ENCODE results near the gene C2CD2L. TPM values are rescaled to one million over a fixed set of nuclear protein-coding genes. Genes with fewer than 3 reads are reported as not detected.

The C2CD2L gene
- polyA plus RNA-seq, 3 donors = 3.8 to 60.2 (median 6.4) TPM

DNA sequence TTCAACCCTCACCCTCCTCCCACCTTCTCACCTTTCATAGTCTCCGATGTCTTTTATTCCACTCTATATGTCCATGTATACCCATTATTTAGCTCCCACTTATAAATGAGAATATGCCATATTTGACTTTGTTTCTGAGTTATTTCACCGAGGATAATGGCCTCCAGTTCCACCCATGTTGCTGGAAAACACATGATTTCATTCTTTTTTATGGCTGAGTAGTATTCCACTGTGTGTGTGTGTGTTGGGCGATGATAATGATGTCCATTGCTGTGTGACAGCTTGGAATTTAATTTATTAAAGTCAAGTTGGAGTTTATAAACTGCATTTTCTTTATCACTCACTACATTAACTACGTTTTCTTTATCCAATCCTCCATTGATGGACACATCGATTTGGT is 11.1 kb downstream of the C2CD2L start:
- H3K4me3 Mint-ChIP-seq = no peak overlapping the region

DNA sequence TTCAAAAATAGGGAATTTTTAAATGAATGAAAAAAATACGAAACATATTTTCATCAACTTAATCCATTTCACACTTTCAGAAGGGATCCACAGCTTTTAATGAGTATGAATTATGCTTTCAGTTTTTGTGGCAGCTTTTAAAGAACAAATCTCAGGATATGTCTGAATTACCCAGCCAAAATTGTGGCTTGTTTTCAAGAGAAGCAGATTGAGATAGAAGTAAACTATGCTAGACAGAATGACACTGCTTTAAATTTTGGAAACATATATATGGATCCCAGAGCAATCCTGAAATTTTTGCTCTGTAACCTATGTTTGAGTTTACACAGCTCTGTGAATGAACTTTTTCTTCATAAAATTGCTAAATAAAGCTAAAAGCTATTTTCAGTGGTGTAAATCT is 11.8 kb downstream of the C2CD2L start:
- Histone ChIP-seq H3K36me3 (replicated peaks in 1 of 2; ENCODE audit: control insufficient read depth in 1 of 2, insufficient read depth in 2 of 2, low read length in 2 of 2) (peaks cover 13 to 36% of the 10 kb centered on the region in 2 donors), H3K27me3 (ENCODE audit: control insufficient read depth in 2 of 2, insufficient read depth in 2 of 2, low read length in 2 of 2) (no peaks in the 10 kb centered on the region), H2AFZ (ENCODE audit: insufficient read depth, low read depth, low read length, poor library complexity, severe bottlenecking) (no peak overlapping the region), H3K9me3 (replicated peaks in 1 of 2; ENCODE audit: control insufficient read depth in 1 of 2, insufficient read depth in 1 of 2, low read length in 2 of 2) (no peaks in the 10 kb centered on the region), H3K4me1 (ENCODE audit: control insufficient read depth in 1 of 2, insufficient read depth in 2 of 2, low read length in 2 of 2) (peaks cover 51 to 62% of the 10 kb centered on the region in 2 donors), H3K27ac (ENCODE audit: low read depth in 1 of 2, low read length in 2 of 2) (no peak overlapping the region), H3K9ac (ENCODE audit: insufficient read depth, low read length, poor library complexity, severe bottlenecking) (no peak overlapping the region), H3K4me3 (replicated peaks in 1 of 3; ENCODE audit: low read depth in 2 of 3, low read length in 3 of 3) (no peak overlapping the region), H3K4me2 (replicated peaks; ENCODE audit: extremely low read depth, low read length, poor library complexity, severe bottlenecking) (no peak overlapping the region), H3K79me2 (ENCODE audit: insufficient read depth, low read length) (peaks cover 30% of the 10 kb centered on the region), H4K20me1 (ENCODE audit: insufficient read depth, low read length) (peaks cover 17% of the 10 kb centered on the region)
- no CpG with 5 or more reads among the region's 1 CpG for WGBS (ENCODE audit: insufficient coverage)
- peaks cover 54% of the 10 kb centered on the region for H3K4me1 Mint-ChIP-seq
- no peak for DNase-seq
- intact Hi-C loops (cut with micrococcal nuclease) = no loop called here
- H3K4me3 Mint-ChIP-seq = no peak overlapping the region
- TF ChIP-seq CTCF (IDR thresholded peaks at IDR 0.05) = no peak
- peaks cover 0 to 5% (median 0%) of the 10 kb centered on the region in 3 donors for H3K27me3 Mint-ChIP-seq (ENCODE audit: low read depth in 3 of 3)
- H3K36me3 Mint-ChIP-seq = peaks cover 24 to 44% of the 10 kb centered on the region in 2 donors
- H3K27ac Mint-ChIP-seq = no peak overlapping the region
- H3K9me3 Mint-ChIP-seq = no peaks in the 10 kb centered on the region

More for the DNA sequence above, 11.1 kb downstream of the C2CD2L start:
- Histone ChIP-seq H3K9ac (ENCODE audit: insufficient read depth, low read length, poor library complexity, severe bottlenecking) (no peak overlapping the region), H3K79me2 (ENCODE audit: insufficient read depth, low read length) (peaks cover 32% of the 10 kb centered on the region), H3K36me3 (replicated peaks in 1 of 2; ENCODE audit: control insufficient read depth in 1 of 2, insufficient read depth in 2 of 2, low read length in 2 of 2) (peaks cover 21 to 40% of the 10 kb centered on the region in 2 donors), H3K27me3 (ENCODE audit: control insufficient read depth in 2 of 2, insufficient read depth in 2 of 2, low read length in 2 of 2) (no peaks in the 10 kb centered on the region), H3K27ac (ENCODE audit: low read depth in 1 of 2, low read length in 2 of 2) (no peak overlapping the region), H3K9me3 (replicated peaks in 1 of 2; ENCODE audit: control insufficient read depth in 1 of 2, insufficient read depth in 1 of 2, low read length in 2 of 2) (no peaks in the 10 kb centered on the region), H2AFZ (ENCODE audit: insufficient read depth, low read depth, low read length, poor library complexity, severe bottlenecking) (no peak overlapping the region), H3K4me2 (replicated peaks; ENCODE audit: extremely low read depth, low read length, poor library complexity, severe bottlenecking) (no peak overlapping the region), H4K20me1 (ENCODE audit: insufficient read depth, low read length) (peaks cover 13% of the 10 kb centered on the region), H3K4me3 (replicated peaks in 1 of 3; ENCODE audit: low read depth in 2 of 3, low read length in 3 of 3) (no peak overlapping the region), H3K4me1 (ENCODE audit: control insufficient read depth in 1 of 2, insufficient read depth in 2 of 2, low read length in 2 of 2) (peaks cover 51 to 62% of the 10 kb centered on the region in 2 donors)
- Mint-ChIP-seq H3K9me3 (no peaks in the 10 kb centered on the region), H3K4me1 (peaks cover 55% of the 10 kb centered on the region), H3K36me3 (peaks cover 29 to 45% of the 10 kb centered on the region in 2 donors), H3K27ac (peak overlapping the region in 1 of 7 donors; percentile 20), H3K27me3 (ENCODE audit: low read depth in 3 of 3) (peaks cover 0 to 5% (median 0%) of the 10 kb centered on the region in 3 donors)
- TF ChIP-seq CTCF (IDR thresholded peaks at IDR 0.05) = no peak
- no peak for DNase-seq
- no CpG with 5 or more reads among the region's 5 CpGs for WGBS (ENCODE audit: insufficient coverage)
- intact Hi-C loops (cut with micrococcal nuclease) = no loop called here
